Putamen (tissue), 1 donor: ENCODE data around the gene GDE1.

Source experiments
- DNase-seq: peaks from one replicate; pipeline ENCODE4 v3.0.0-alpha.2; 2016; ENCODE audit warnings: low spot score

GDE1 gene

GRCh38 chr16:19523559-19524355 is 1.9 kb upstream of the GDE1 start, which contains the start of gene CCP110:
Gene CCP110 (plus strand): TSS chr16:19523942. CDS start chr16:19527882, 3,940 bp downstream.
- peak; percentile 99 for DNase-seq

GRCh38 chr16:19523184-19523558 is 1.3 kb upstream of the GDE1 start:
- DNase-seq = no peak

DNA sequence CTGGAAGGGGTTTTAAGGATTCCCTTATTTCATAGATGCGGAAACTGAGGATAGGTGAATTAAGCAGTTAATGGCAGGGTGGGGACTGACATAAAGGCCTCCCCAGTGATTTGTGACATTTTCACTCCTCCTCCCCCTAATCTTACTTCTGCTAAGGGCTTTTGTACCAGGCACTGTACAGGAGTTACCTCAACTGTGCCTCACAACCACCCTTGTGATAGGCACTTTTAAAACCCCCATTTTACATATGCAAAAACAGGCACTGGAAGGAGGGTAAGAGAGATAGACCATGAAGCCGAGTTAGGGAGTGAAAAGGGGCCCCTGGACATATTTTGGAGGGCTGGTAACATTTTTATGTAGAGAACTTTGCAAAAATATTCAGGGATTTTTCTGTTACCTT is 862 bp upstream of the GDE1 start:
- no peak for DNase-seq

DNA sequence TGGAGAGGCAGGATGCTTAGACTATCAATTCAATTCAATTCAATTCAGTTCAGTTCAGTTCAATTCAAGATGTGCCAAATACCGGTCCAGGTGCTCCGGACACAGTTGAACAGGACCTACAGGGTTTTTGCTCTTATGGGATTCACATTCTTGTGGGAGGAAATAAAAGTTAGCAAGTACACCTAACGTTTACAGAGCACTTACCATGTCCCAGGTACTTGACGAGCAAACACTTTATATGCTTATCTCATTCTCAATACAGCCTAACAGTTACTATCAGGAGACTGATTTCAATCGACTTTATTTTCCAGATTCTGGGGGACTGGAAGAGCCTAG is 467 bp upstream of the GDE1 start:
- DNase-seq = no peak

GRCh38 chr16:19520861-19521331 is 1.0 kb downstream of the GDE1 start:
- no peak for DNase-seq

- DNase-seq = no peak
These were observed 3.5 kb downstream of the GDE1 start for GRCh38 chr16:19518388-19518787.

DNA sequence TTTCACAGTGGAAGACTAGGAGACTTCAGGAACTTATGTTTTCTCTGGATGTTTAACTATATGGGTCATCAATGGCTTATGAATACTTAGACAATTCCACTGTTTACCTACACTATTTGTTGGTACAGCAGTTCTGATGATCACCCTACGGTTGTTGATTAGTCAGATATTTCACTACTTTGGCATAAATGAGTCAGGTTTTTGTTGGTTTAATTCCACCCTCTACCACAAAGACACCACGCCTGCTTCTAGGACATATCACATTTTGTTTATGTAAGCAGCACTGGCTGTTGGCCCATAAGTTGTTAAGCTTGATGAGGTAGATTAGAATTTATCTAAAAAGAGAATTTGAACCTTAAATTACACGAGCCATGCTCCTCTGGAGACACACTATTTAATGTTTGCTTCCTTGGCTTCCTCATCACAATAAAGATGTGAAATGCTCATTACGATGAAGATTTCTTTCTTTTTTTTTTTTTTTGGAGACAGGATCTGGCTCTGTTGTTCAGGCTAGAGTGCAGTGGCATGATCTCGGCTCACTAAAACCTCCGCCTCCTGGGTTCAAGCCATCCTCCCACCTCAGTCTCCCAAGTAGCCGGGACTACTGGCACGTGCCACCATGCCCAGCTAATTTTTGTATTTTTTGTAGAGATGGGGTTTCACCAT is 4.3 kb downstream of the GDE1 start:
- no peak for DNase-seq

- no peak for DNase-seq
These were observed 6.1 kb downstream of the GDE1 start for GRCh38 chr16:19515757-19516156.

DNA sequence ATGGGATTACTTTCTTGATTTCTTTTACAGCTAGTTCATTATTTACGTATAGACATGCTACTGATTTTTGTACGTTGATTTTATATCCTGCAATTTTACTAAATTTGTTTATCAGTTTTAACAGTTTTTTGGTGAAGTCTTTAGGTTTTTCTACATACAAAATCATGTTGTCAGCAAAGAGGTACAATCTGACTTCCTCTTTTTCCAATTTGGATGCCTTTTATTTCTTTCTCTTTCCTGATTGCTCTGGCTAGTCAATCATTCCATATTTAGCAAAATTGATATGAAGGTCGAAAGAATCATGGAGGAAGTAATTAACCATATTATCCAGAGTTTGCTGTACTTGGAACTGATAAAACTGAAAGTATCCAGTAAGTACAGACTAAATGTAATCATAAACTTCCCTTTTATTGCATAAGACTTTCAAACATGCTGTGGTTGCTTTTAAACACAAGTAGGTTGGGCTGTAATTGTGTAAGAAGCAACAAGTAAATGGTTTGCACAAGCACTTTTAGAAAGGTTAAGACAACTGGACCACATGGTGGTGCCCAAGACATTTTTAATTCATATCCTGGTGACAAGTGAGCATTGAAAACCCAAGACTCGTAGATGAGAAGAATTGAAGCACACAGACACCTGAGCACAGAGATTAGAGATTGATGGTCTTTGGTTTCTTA is 8.4 kb downstream of the GDE1 start:
- DNase-seq = no peak

DNA sequence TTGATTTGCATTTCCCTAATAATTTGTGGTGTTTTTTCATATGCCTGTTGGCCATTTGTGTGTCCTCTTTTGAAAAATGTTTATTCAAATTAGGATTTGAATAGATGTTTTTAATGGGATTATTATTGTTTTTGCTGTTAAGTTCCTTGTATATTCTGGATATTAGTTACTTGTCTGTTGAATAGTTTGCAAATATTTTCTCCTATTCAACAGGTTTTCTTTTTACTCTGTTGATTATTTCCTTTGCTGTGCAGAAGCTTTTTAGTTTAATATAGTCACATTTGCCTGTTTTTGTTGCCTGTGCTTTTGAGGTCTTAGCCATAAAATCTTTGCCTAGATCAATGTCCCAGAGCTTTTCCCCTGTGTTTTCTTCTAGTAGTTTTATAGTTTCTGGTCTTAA is 9.6 kb downstream of the GDE1 start:
- DNase-seq = no peak

DNA sequence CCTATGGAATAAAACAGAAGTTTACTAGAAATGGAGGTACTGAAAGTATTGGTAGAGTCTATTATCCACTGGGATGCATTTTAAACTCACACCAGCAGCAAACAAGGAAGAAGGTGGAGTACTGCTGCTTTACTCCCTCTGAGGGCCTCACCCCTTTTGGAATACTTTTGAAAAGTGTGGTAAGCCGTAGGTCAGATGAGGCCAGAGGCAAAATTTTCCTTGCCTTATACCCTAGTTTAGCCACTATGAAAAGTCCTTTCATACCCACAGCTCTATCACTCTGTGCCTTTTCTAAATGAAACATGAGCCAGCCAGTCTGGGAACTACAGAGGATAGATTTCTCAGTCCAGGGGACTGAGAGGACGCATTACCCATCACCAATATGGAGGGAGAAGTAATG is 14.0 kb downstream of the GDE1 start:
- no peak for DNase-seq

- no peak for DNase-seq
These were observed 14.9 kb downstream of the GDE1 start for GRCh38 chr16:19506965-19507364.

GRCh38 chr16:19505600-19506303 is 16.1 kb downstream of the GDE1 start:
- no peak for DNase-seq

DNA sequence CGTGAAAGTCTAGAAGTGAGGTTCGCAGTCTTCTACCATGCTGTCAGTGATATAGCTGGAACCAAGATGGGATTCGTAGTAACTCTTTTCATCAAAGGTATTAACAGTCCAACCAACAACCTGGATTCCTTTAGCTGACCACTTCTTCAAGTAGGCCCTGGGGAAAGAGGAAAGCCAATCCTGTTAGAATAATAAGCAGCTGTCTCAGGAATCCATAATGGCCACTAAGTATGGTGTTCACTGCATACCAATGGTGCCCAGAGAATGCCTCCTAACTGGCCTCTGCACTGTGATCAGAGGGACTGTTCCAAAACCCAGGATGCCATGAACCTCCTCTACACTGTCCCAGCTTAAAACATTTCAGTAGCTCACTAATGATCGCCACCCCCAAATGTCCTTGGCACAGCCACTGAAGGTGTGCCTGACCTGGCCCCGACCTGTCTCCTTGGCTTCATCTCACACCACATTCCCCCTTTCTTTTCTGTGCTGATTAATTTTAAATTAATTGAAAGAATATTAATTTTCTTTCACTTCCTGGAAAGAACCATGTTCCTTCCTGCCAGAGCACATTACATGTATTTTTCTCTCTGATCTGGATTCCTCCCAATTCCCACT is 18.3 kb downstream of the GDE1 start:
- no peak for DNase-seq

DNA sequence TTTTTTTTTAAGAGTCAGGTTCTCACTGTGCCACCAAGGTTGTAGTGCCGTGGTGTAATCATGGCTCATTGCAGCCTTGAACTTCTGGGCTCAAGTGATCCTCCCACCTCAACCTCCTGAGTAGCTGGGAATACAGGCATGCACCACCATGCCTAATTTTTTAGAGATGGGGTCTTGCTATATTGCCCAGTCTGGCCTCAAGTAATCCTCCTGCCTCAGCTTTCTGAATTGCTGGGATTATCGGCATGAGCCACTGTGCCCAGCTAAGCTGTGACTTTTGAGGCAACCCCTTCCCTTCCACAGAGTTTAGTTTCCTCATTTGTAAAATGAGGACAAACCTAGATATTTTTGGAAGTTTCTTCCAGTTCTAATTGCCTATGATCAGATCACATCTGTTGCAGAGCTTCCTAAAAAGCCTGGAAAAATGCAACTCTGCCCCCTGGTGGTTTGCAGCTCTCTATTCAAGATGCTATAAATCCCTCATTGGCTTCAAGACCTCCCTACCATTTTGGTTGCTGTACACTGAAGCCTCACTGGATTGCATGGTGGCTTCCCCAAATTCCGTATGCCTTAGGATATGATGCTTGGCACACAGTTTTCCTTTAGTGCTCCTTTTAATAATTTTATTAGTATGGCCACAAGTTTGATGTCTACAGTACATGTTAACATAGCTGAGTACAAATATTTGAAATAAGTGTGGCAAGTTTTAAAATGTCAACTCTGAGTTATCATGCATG is 19.3 kb downstream of the GDE1 start:
- peak; percentile 73 for DNase-seq

DNA sequence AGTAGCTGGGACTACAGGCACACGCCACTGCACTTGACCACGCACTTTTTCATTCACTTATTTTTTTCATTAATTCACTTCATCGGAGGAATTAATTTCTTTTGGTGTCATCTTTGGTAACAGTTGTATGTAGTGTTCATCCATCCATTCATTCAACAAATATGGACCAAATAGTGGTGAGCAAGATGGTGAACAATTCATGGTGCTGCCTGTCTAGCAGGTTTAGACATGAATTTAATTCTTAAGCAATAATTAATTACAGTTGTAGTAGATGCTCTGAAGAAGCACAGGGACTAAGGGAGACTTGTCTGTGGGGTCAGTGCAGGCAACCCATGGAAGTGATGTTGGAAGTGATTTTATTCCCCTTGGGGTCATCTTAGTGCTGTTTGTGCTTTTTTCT is 22.4 kb downstream of the GDE1 start:
- no peak for DNase-seq

- DNase-seq = no peak
These were observed 22.9 kb downstream of the GDE1 start for GRCh38 chr16:19499006-19499405.

GRCh38 chr16:19497176-19497575 is 24.7 kb downstream of the GDE1 start:
- DNase-seq = no peak

DNA sequence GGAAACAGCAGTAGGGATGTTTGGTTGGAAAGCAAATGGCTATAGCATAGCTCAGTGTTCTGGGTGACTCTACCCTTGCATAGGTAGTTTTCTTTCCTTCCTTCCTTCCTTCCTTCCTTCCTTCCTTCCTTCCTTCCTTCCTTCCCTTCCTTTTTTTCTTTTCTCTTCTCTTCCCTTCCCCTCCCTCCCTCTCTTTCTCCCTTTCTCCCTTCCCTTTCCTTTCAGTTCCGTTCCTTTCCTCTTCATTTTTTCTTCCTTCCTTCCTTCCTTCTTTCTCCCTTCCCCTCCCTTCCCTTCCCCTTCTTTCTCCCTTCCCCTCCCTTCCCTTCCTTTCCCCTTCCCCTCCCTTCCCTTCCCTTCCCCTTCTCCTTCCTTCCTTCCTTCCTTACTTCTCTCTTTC is 31.3 kb downstream of the GDE1 start:
- no peak for DNase-seq

DNA sequence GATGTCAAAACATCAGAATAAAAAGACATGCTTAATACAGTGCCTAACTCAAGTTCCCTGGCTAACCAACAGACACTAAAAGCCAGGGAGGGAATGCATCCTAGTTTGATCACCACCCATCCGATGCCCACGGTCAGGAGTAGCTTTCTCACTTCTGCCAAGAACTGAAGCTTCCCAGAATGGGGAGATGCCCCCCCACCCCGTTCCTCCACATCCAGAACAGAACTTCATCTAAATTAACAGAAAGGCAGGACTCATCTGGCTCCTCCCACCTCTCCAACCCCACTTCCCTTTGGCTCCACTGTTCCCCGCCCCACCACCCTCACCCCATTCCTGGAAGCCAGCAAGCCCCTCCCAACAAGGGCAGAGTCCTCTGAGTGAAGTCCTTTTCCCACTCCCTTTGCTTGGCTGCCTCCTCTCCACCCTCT is 33.7 kb downstream of the GDE1 start:
- no peak for DNase-seq

DNA sequence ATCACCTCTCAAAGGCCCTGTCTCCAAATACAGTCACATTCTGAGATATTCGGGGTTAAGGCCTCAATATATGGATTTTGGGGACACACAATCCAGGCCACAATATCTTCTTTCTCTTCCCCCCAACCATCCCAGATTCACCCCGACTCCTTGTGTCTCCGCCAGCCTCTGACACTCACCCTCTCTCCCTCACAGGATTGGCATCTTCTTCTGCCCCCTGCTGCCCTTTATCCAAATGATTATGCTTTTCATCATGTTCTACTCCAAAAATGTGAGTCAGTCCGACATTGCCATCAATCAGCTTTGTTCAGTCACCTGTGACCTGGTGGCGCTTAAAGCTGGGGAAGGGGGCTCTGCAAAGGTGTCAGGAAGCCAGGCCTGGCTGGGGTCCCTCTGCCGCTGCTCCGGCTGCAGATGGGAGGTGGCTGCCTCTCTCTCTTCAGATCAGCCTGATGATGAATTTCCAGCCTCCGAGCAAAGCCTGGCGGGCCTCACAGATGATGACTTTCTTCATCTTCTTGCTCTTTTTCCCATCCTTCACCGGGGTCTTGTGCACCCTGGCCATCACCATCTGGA is 35.1 kb downstream of the GDE1 start:
- no peak for DNase-seq
